Measurements from ENCODE around the gene HMG20A.

DNA sequence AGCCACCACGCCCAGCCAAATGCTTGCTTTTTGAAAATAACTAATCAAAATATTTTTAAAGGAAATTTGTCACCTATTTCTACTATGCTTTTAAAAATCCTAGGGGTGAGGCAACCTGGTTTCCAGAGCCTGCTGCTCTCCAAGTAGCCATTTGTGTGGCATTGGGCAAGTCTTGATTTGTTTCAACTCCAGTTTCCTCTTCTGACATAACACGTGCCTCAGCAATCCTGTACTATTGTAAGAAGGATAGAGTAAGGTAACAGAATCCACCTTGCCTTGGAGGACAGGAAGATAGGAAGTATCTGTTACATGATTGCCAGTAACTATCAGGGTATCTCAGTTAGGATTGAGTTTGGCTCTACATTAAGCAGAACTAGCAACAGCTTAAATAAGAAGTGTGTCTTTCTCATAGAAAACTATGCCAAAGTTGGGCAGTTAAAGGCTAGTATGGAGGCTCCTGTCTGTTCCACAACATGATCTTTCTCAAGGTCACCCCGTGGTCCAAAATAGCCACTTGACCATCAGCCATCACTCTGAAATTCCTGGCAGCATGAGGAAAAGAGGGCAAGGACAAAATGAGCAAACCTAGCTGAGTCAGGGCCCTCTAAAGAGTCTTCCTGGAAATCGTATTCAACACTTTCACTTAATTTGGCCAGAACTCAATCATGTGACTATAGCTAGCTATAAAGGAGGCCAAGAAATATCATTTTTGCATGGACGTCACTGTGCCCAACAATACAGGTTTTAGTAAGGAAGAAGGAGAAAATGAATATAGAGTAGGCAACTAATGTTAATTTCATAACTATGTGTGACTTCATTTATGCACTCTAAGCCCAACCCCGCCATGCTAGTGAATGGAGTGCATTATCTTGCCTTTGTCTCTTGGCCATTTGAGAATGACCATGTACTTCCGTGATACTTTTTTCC, 66.1 kb downstream of the HMG20A start:
- TF ChIP-seq ZNF484 (CRISPR knock-in tag; IDR thresholded peaks at IDR 0.05; ENCODE audit: borderline replicate concordance, low read depth) (no peak), EZH2 (conservative IDR thresholded peaks at IDR 0.05; ENCODE audit: low read depth, low read length) (no peak), CTCF (CRISPR knock-in tag; IDR thresholded peaks at IDR 0.05) (no peak), ZNF746 (CRISPR knock-in tag; IDR thresholded peaks at IDR 0.05) (no peak), MAX (IDR thresholded peaks at IDR 0.05) (no peak), ZNF124 (CRISPR knock-in tag; IDR thresholded peaks at IDR 0.05) (no peak), POLR2AphosphoS5 (IDR thresholded peaks at IDR 0.05; ENCODE audit: low read depth, low read length) (no peak), ZSCAN21 (CRISPR knock-in tag; IDR thresholded peaks at IDR 0.05; ENCODE audit: borderline replicate concordance) (no peak), RFXAP (CRISPR knock-in tag; IDR thresholded peaks at IDR 0.05; ENCODE audit: borderline replicate concordance) (no peak), ZNF232 (CRISPR knock-in tag; IDR thresholded peaks at IDR 0.05; ENCODE audit: borderline replicate concordance) (no peak)
- TF ChIP-seq, protein P1, sequence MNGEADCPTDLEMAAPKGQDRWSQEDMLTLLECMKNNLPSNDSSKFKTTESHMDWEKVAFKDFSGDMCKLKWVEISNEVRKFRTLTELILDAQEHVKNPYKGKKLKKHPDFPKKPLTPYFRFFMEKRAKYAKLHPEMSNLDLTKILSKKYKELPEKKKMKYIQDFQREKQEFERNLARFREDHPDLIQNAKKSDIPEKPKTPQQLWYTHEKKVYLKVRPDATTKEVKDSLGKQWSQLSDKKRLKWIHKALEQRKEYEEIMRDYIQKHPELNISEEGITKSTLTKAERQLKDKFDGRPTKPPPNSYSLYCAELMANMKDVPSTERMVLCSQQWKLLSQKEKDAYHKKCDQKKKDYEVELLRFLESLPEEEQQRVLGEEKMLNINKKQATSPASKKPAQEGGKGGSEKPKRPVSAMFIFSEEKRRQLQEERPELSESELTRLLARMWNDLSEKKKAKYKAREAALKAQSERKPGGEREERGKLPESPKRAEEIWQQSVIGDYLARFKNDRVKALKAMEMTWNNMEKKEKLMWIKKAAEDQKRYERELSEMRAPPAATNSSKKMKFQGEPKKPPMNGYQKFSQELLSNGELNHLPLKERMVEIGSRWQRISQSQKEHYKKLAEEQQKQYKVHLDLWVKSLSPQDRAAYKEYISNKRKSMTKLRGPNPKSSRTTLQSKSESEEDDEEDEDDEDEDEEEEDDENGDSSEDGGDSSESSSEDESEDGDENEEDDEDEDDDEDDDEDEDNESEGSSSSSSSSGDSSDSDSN (CRISPR knock-in tag; IDR thresholded peaks at IDR 0.05): no peak
- TF ChIP-seq, protein P2, sequence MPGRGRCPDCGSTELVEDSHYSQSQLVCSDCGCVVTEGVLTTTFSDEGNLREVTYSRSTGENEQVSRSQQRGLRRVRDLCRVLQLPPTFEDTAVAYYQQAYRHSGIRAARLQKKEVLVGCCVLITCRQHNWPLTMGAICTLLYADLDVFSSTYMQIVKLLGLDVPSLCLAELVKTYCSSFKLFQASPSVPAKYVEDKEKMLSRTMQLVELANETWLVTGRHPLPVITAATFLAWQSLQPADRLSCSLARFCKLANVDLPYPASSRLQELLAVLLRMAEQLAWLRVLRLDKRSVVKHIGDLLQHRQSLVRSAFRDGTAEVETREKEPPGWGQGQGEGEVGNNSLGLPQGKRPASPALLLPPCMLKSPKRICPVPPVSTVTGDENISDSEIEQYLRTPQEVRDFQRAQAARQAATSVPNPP (CRISPR knock-in tag; IDR thresholded peaks at IDR 0.05): no peak
- TF ChIP-seq, protein P3, sequence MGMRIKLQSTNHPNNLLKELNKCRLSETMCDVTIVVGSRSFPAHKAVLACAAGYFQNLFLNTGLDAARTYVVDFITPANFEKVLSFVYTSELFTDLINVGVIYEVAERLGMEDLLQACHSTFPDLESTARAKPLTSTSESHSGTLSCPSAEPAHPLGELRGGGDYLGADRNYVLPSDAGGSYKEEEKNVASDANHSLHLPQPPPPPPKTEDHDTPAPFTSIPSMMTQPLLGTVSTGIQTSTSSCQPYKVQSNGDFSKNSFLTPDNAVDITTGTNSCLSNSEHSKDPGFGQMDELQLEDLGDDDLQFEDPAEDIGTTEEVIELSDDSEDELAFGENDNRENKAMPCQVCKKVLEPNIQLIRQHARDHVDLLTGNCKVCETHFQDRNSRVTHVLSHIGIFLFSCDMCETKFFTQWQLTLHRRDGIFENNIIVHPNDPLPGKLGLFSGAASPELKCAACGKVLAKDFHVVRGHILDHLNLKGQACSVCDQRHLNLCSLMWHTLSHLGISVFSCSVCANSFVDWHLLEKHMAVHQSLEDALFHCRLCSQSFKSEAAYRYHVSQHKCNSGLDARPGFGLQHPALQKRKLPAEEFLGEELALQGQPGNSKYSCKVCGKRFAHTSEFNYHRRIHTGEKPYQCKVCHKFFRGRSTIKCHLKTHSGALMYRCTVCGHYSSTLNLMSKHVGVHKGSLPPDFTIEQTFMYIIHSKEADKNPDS (CRISPR knock-in tag; IDR thresholded peaks at IDR 0.05): no peak

Data from HepG2 (cell line).